ENCODE data around the gene TSACC. TPM values are rescaled to one million over a fixed set of nuclear protein-coding genes. Genes with fewer than 3 reads are reported as not detected.

TSACC gene
- total and polyA plus RNA-seq, 4 donors: 0.28 to 2.7 (median 0.60) TPM; not detected in 1

DNA sequence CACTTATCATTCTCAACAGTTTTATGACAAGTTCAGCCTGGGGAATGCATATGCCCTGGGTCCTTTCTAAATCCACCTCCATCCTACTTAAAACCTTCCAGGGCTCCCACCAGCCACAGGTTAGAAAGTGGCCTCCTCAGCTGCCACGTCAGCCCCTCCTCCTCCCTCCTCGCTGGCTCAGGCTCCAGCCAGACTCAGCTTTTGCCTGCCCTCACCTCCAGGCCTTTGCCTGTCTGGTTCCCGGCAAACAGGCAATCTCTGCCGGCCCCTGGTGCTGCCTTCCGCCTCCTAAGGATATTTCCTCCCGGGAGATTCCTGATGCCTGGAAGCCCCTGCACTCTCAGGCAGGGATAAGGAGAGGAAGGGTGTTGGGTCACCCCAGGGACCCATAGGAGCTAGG lies 40.2 kb downstream of the TSACC start:
- H3K4me1 ChIP-seq (ENCODE audit: control insufficient read depth in 4 of 4, insufficient read depth in 4 of 4, low read length in 3 of 4): no peaks in the 10 kb centered on the region
- no peaks in the 10 kb centered on the region for H3K9me3 ChIP-seq (ENCODE audit: control insufficient read depth in 4 of 4, low read length in 3 of 4)
- H3K9ac ChIP-seq (ENCODE audit: low read depth in 1 of 2, low read length in 2 of 2): no peak overlapping the region
- no peak overlapping the region for H3K27ac ChIP-seq (ENCODE audit: low read depth in 1 of 2, low read length in 2 of 2)
- TF ChIP-seq ATF3 (IDR thresholded peaks at IDR 0.05): no peak
- TF ChIP-seq RXRA (IDR thresholded peaks at IDR 0.05): no peak
- TF ChIP-seq MAX (IDR thresholded peaks at IDR 0.05): no peak
- TF ChIP-seq HNF4G (IDR thresholded peaks at IDR 0.05): no peak
- TF ChIP-seq GABPA (IDR thresholded peaks at IDR 0.05 in 1 of 2, conservative IDR thresholded peaks at IDR 0.05 in 1 of 2): no peak
- no peak for TF ChIP-seq FOXA1 (IDR thresholded peaks at IDR 0.05)
- no peak for TF ChIP-seq EGR1 (IDR thresholded peaks at IDR 0.05; ENCODE audit: low read depth in 2 of 2)
- no peaks in the 10 kb centered on the region for H3K36me3 ChIP-seq (ENCODE audit: control insufficient read depth in 4 of 4, insufficient read depth in 3 of 4, low read depth in 1 of 4, low read length in 3 of 4)
- H3K4me3 ChIP-seq (ENCODE audit: low read depth in 1 of 3, low read length in 3 of 3): no peak overlapping the region
- no peaks in the 10 kb centered on the region for H3K27me3 ChIP-seq (ENCODE audit: control insufficient read depth in 4 of 4, insufficient read depth in 4 of 4, low read length in 3 of 4)
- no peak for DNase-seq (ENCODE audit: low spot score)
- WGBS: 71% methylated on average over 6 of the region's 6 CpGs

DNA sequence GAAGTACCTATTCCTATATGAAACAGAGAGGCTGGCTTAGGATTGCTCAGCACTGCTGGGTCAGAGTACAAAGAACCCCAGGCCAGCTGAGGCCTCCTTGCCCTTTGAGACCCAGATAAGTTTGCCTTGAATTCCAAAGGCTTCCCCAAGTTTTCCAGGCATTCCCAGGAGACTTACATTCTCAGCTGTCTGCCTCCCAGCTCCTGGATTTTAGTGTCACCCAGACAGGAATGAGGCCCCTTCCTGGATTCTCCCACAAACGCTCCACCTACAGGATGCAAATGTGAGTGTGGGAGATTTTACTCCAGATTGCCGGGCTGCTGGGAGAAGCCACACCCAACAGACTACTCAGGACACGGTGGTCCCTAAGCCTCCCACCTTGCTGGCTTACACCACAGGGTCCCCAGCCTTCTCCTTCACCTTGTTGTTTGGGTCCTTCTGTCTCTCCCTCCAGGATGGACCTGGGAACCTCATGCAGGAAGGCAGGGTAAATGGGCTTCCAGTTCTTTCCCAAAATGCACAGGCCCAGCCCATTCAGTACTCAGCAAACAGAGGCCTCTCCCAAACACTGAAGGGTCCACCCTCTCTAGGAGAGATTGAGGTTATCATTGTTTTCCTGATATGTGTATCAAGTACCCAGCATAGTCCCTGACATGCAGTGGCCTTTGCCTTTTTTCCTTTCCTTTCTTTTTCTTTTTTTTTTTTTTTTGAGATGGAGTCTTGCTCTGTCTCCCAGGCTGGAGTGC lies 41.3 kb downstream of the TSACC start:
- H3K27me3 ChIP-seq (ENCODE audit: control insufficient read depth in 4 of 4, insufficient read depth in 4 of 4, low read length in 3 of 4): no peaks in the 10 kb centered on the region
- DNase-seq (ENCODE audit: low spot score): no peak
- H3K9ac ChIP-seq (ENCODE audit: low read depth in 1 of 2, low read length in 2 of 2): no peak overlapping the region
- no peaks in the 10 kb centered on the region for H3K36me3 ChIP-seq (ENCODE audit: control insufficient read depth in 4 of 4, insufficient read depth in 3 of 4, low read depth in 1 of 4, low read length in 3 of 4)
- no peak overlapping the region for H3K27ac ChIP-seq (ENCODE audit: low read depth in 1 of 2, low read length in 2 of 2)
- TF ChIP-seq REST (IDR thresholded peaks at IDR 0.05) (no peak), ZBTB33 (IDR thresholded peaks at IDR 0.05) (no peak), RXRA (IDR thresholded peaks at IDR 0.05) (no peak), NR2F2 (IDR thresholded peaks at IDR 0.05) (no peak), YY1 (IDR thresholded peaks at IDR 0.05) (no peak), CTCF (IDR thresholded peaks at IDR 0.05; ENCODE audit: low read depth, low read length, missing input control) (no peak), JUND (IDR thresholded peaks at IDR 0.05) (no peak), HNF4A (conservative IDR thresholded peaks at IDR 0.05) (no peak), ATF3 (IDR thresholded peaks at IDR 0.05) (no peak), MAX (IDR thresholded peaks at IDR 0.05) (no peak), SP1 (IDR thresholded peaks at IDR 0.05) (no peak), FOXA2 (IDR thresholded peaks at IDR 0.05) (no peak), RAD21 (IDR thresholded peaks at IDR 0.05) (no peak), EGR1 (IDR thresholded peaks at IDR 0.05; ENCODE audit: low read depth in 2 of 2) (no peak), TAF1 (conservative IDR thresholded peaks at IDR 0.05) (no peak), HNF4G (IDR thresholded peaks at IDR 0.05) (no peak)
- H3K9me3 ChIP-seq (ENCODE audit: control insufficient read depth in 4 of 4, low read length in 3 of 4): no peaks in the 10 kb centered on the region
- H3K4me1 ChIP-seq (ENCODE audit: control insufficient read depth in 4 of 4, insufficient read depth in 4 of 4, low read length in 3 of 4): no peaks in the 10 kb centered on the region
- 70% methylated on average over 3 of the region's 3 CpGs for WGBS
- no peak overlapping the region for H3K4me3 ChIP-seq (ENCODE audit: low read depth in 1 of 3, low read length in 3 of 3)
